ENCODE data around the gene ETS1.
A peak's percentile ranks its signal among the peaks of the same experiment; 100 is the strongest.

The ETS1 gene

DNA sequence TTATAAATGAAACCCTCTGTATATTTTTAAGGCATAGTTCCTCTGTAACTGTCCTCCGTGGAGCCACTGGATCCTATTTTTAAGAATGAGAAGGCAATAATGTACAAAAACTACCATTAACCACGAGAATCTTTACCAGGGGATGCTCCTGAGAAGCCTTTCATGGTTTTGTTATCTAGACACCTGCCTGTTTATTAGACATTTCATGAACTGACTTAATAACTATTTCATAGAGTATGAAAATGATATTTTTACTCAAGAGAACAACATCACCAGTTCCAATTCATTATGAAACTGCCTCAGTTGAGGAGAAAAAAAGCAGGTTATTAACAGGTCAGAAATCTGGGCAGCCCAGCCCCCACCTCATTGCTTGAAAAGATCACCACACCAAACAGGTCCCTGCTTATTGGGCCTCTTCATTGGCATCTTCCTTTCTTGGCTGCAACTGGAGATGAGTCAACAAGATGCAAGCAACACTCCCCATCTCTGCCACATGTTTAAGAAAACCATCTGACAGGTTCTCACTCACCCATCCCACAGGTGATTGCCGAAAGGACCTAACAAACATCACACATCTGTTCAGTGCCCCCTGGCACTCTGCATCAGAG, 27.8 kb downstream of the ETS1 start:
- H4K20me1 ChIP-seq (ENCODE audit: insufficient read depth, low read length): no peaks in the 10 kb centered on the region
- H3K9me3 ChIP-seq (ENCODE audit: insufficient read depth, low read length, severe bottlenecking): no peaks in the 10 kb centered on the region
- no peak overlapping the region for H3K4me3 ChIP-seq (ENCODE audit: low read depth in 1 of 2, low read length in 2 of 2)
- H2AFZ ChIP-seq (ENCODE audit: low read depth, low read length): no peak overlapping the region
- ATAC-seq (ENCODE audit: insufficient read depth, low read depth): peak; percentile 37; the same call in 1 of the 3 replicates
- no peaks in the 10 kb centered on the region for H3K27me3 ChIP-seq (ENCODE audit: insufficient read depth, low read length, poor library complexity)
- no peak overlapping the region for H3K27ac ChIP-seq (ENCODE audit: low read length)
- no peak overlapping the region for H3K9ac ChIP-seq (ENCODE audit: low read depth, low read length)
- TF ChIP-seq EZH2 (IDR thresholded peaks at IDR 0.05; ENCODE audit: borderline replicate concordance, low read depth, low read length, severe bottlenecking) (no peak), CTCF (IDR thresholded peaks at IDR 0.05; ENCODE audit: borderline replicate concordance, extremely low read depth, low read length, poor library complexity, severe bottlenecking) (no peak)
- H3K4me2 ChIP-seq (ENCODE audit: insufficient read depth, low read length): no peak overlapping the region
- no peaks in the 10 kb centered on the region for H3K36me3 ChIP-seq (ENCODE audit: insufficient read depth, low read length)
- DNase-seq: no peak
- peaks cover 16% of the 10 kb centered on the region for H3K4me1 ChIP-seq (ENCODE audit: insufficient read depth, low read length)
- H3K79me2 ChIP-seq (ENCODE audit: insufficient read depth, low read length): no peaks in the 10 kb centered on the region

DNA sequence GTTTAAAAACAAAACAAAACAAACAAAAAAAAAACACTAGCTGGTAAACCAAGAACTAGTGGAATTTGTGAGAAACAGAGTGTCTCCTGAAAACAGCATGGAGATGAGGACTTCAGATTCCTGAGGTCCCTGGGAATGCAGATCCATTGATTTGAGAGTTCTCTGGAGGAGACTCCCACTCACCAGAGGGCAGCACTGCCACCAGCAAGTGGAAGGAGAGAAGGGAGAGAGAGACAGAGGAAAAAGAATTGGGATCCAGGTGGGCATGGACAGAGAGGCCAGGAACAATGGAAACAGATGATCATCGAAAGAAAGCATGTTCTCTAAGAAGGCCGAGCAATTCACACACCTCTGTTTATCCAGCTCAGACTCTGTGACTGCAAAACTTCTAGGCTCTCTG, 31.8 kb downstream of the ETS1 start:
- H3K9me3 ChIP-seq (ENCODE audit: insufficient read depth, low read length, severe bottlenecking): no peaks in the 10 kb centered on the region
- no peaks in the 10 kb centered on the region for H3K36me3 ChIP-seq (ENCODE audit: insufficient read depth, low read length)
- DNase-seq: no peak
- H3K79me2 ChIP-seq (ENCODE audit: insufficient read depth, low read length): no peaks in the 10 kb centered on the region
- no peak overlapping the region for H3K9ac ChIP-seq (ENCODE audit: low read depth, low read length)
- no peaks in the 10 kb centered on the region for H4K20me1 ChIP-seq (ENCODE audit: insufficient read depth, low read length)
- TF ChIP-seq CTCF (IDR thresholded peaks at IDR 0.05; ENCODE audit: borderline replicate concordance, extremely low read depth, low read length, poor library complexity, severe bottlenecking) (peak; percentile 29), EZH2 (IDR thresholded peaks at IDR 0.05; ENCODE audit: borderline replicate concordance, low read depth, low read length, severe bottlenecking) (no peak)
- no peaks in the 10 kb centered on the region for H3K27me3 ChIP-seq (ENCODE audit: insufficient read depth, low read length, poor library complexity)
- no peak overlapping the region for H3K27ac ChIP-seq (ENCODE audit: low read length)
- peak overlapping the region; percentile 36; the same call in 1 of the 2 replicates for H2AFZ ChIP-seq (ENCODE audit: low read depth, low read length)
- no peak for ATAC-seq (ENCODE audit: insufficient read depth, low read depth)
- no peak overlapping the region for H3K4me3 ChIP-seq (ENCODE audit: low read depth in 1 of 2, low read length in 2 of 2)
- peaks cover 11% of the 10 kb centered on the region for H3K4me1 ChIP-seq (ENCODE audit: insufficient read depth, low read length)
- H3K4me2 ChIP-seq (ENCODE audit: insufficient read depth, low read length): no peak overlapping the region

DNA sequence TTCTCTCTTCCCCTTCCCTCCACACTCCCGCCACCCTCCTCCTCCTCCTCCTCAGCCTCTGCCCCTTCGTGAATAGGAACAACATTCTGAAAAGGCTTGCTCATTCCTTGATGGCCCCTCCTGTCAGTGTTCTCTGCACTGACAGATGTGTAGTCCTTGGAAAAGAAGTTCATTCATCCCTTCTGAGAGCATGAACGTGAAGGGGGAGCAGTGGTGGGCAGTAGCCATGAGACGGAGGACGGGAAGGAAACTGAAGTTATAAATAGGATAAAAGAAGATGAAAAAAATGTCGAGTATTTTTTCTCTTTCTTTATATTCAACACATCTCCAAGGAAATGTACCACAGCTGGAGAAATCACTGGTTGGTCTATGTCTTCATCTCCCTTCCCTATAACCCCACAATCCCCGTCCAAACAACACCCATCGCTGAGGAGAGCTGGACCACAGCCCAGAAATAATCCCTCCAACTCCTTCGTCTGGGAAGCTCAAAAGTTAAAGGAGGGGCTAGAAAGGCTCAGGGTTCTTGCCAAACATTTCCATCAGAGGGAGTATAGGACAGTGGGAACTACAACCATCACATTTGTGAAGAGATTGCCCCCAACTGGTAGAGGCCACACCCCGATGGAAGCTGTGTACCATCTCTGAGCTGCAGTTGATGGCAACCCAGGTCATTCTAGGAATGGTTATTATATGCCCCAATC, 33.5 kb downstream of the ETS1 start:
- no peaks in the 10 kb centered on the region for H3K4me1 ChIP-seq (ENCODE audit: insufficient read depth, low read length)
- no peaks in the 10 kb centered on the region for H3K9me3 ChIP-seq (ENCODE audit: insufficient read depth, low read length, severe bottlenecking)
- H3K79me2 ChIP-seq (ENCODE audit: insufficient read depth, low read length): no peaks in the 10 kb centered on the region
- 0 out of 2 replicates have a peak overlapping the region, but pooled peaks have one; percentile 37 for H2AFZ ChIP-seq (ENCODE audit: low read depth, low read length)
- H3K27me3 ChIP-seq (ENCODE audit: insufficient read depth, low read length, poor library complexity): no peaks in the 10 kb centered on the region
- H3K27ac ChIP-seq (ENCODE audit: low read length): no peak overlapping the region
- ATAC-seq (ENCODE audit: insufficient read depth, low read depth): no peak
- TF ChIP-seq CTCF (IDR thresholded peaks at IDR 0.05; ENCODE audit: borderline replicate concordance, extremely low read depth, low read length, poor library complexity, severe bottlenecking): peak; percentile 25
- TF ChIP-seq EZH2 (IDR thresholded peaks at IDR 0.05; ENCODE audit: borderline replicate concordance, low read depth, low read length, severe bottlenecking): no peak
- DNase-seq: no peak
- no peak overlapping the region for H3K4me2 ChIP-seq (ENCODE audit: insufficient read depth, low read length)
- no peak overlapping the region for H3K4me3 ChIP-seq (ENCODE audit: low read depth in 1 of 2, low read length in 2 of 2)
- no peak overlapping the region for H3K9ac ChIP-seq (ENCODE audit: low read depth, low read length)
- H4K20me1 ChIP-seq (ENCODE audit: insufficient read depth, low read length): no peaks in the 10 kb centered on the region
- no peaks in the 10 kb centered on the region for H3K36me3 ChIP-seq (ENCODE audit: insufficient read depth, low read length)

Measured in DND-41 (cell line).